HG03432 (cell line): ENCODE measurements around the gene ILF2.
"Not testable (repeated sequence)": the region's sequence is repeated elsewhere in the genome, so short reads cannot be mapped to it uniquely, and the experiment has no call there.

Experiments
- ATAC-seq: cut with Tn5 transposase; IDR thresholded peaks from one replicate; pipeline ENCODE4 v1.9.1; 2021; ENCODE audit warnings: mild to moderate bottlenecking, moderate library complexity; ENCODE audit not compliant: unreplicated experiment

The ILF2 gene

DNA sequence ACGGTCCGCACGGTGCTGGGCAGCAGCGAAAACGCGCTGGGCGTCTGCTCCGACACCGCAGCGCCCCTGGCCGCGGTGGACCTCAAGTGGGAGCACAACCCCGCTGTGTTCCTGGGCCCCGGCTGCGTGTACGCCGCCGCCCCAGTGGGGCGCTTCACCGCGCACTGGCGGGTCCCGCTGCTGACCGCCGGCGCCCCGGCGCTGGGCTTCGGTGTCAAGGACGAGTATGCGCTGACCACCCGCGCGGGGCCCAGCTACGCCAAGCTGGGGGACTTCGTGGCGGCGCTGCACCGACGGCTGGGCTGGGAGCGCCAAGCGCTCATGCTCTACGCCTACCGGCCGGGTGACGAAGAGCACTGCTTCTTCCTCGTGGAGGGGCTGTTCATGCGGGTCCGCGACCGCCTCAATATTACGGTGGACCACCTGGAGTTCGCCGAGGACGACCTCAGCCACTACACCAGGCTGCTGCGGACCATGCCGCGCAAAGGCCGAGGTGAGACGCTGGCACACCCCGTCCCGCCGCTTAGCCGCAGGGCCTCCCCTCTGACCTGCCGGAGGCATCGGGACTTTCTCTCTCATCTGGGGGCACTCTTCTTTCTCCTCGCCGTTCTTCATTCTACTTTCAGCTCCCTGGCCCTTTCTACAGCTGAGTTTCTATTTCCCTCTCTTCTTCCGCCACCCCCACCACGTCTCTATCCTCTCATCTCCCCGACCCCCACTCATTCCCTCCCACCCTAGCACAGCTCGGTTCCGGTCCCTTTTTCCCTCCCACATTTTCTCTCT lies 8.7 kb upstream of the ILF2 start:
- no peak for ATAC-seq

- no peak for ATAC-seq
These were observed 7.9 kb upstream of the ILF2 start, which contains the start of gene NPR1 for GRCh38 chr1:153678519-153679336. TSS of gene NPR1 (plus strand) at chr1:153678688. CDS start at chr1:153679109, 421 bp downstream.

- no peak for ATAC-seq
These were observed 7.1 kb upstream of the ILF2 start for GRCh38 chr1:153677718-153678518.

GRCh38 chr1:153673511-153673910 lies 2.7 kb upstream of the ILF2 start:
- ATAC-seq: no peak

- peak; percentile 27 for ATAC-seq
These were observed 998 bp upstream of the ILF2 start for GRCh38 chr1:153671628-153672353.

- no peak for ATAC-seq
These were observed 435 bp downstream of the ILF2 start for GRCh38 chr1:153670257-153670858.

GRCh38 chr1:153669606-153670005 lies 1.2 kb downstream of the ILF2 start:
- no peak for ATAC-seq

GRCh38 chr1:153668672-153669071 lies 2.1 kb downstream of the ILF2 start:
- not testable (repeated sequence) for ATAC-seq

- no peak for ATAC-seq
These were observed 3.4 kb downstream of the ILF2 start for GRCh38 chr1:153667439-153667838.

DNA sequence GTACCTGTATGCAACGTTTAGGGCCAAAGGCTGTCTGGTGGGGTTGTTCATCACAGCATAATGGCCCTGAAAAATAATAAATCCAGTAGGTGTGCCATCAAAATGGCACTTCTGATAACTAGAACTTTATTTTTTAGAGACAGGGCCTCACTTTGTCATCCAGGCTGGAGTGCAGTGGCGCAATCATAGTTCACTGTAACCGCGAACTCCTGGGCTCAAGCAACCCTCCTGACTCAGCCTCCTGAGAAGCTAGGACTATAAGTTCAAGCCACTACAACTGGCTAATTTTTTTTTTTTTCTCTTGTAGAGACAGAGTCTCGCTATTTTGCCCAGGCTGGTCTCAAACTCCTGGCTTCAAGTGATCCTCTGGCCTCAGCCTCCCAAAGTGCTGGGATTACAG lies 7.6 kb downstream of the ILF2 start:
- ATAC-seq: no peak

DNA sequence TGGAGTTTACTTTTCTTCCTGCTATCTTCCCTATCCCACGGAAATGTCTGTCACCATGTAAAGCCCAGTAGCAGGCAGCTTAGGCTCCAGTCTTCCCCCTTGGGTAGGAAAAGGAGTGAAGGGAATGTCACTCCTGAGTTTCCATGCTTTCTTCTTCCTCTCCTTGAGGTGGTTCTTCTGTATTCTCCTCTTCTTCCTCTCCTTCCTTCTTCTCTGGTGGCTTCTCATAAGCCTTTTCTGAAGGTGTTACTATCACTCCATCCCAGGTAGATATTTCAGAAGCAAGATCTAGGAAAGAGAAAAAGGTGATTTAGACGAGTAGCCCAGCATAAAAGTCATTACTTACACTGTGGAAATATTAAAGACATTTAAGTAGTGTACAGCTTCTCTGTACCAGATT lies 8.5 kb downstream of the ILF2 start:
- ATAC-seq: no peak

- ATAC-seq: no peak
These were observed 9.6 kb downstream of the ILF2 start for GRCh38 chr1:153661111-153661708.

- ATAC-seq: no peak
These were observed 11.1 kb downstream of the ILF2 start for GRCh38 chr1:153659656-153660055.

DNA sequence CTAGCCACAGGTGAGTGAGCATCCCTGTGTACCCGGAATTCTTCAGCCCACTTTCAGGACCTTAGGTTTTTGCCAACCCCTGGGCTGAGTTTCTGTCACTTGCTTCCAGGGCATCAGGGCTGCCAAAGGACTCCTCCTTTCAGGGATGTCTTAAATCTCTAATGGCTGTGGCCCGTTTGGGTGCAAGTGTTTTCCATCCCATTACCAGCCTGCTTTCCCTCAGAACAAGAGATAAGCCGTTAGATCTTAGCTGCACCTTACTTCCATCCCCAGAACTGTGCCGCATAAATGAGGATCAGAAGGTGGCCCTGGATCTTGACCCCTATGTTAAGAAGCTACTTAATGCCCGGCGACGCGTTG lies 11.6 kb downstream of the ILF2 start:
- ATAC-seq: no peak

DNA sequence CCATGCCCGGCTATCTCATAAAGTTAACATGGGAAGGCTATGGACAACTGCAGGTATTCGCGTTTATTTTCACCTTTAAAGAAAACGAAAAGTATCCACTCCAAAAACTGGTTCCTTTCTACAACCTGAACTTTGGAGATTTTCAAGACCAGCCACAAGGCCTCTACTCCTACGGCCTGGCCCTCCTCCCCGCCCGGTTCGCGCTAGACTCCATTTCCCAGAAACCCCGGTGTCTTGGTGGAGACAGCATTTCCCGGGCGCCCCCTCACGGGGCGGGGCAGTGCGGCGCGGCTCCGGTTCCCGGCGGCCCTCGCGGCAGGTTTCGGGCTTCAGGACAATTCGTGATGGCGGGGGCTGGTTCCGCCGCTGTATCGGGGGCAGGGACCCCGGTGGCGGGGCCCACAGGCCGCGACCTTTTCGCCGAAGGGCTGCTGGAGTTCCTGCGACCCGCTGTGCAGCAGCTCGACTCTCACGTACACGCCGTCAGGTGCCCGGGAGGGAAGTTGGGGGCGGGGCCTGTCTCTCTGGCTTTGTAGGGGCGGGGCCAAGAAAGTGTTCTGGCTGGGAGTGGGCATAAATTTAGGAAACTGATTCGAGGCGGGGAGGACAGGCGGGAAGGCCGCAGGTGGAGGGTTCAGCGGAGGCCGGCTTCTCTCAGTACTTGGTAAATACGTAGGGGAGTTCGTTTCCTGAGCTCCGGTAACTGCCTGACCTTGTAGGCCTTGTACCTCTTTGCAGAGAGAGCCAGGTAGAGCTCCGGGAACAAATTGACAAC lies 12.2 kb downstream of the ILF2 start, which contains the start of gene SNAPIN:
Gene SNAPIN, plus strand, starts transcription at position 304 of the 775 bp plus-strand sequence. Its CDS starts 41 bp downstream, at position 345.
- ATAC-seq: peak; percentile 92

DNA sequence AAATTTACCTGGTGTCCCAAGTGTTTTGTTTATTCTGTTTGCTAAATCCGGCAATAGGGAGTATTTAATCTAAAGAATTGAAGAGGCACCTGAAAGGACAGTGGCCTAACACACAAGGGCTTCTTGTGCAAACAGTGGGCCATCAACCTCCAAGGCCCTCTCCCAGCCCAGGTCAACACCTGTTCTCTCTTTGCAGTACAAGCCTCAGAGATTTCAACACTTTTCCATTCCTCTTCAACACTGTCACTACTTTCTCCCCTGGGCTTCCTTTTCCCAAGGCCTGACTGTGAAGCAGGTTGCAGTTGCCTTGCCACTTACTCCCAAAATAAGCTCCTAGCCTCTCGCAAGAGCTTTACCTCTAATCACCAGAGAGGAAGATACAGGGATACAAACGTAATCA lies 15.5 kb downstream of the ILF2 start:
- ATAC-seq: no peak

- no peak for ATAC-seq
These were observed 17.8 kb downstream of the ILF2 start for GRCh38 chr1:153652805-153653500.

DNA sequence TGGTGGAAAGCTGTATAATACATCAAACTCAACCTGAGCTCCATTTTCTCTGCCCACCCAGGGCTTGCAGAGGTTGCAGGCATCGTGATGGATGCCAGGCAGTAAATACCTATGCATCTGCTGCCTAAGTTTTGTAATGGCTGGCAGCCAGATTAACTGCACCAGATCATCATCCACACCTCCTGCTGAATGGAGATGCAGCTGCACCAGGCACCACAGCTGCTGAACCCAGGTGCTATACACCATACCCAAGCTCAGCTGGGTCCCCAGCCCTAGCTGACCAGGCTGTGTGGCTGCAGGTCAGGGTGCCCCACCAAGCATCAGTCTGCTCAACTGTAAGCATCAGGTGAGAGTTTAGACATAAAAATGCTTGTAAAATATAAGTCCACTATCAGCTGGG lies 19.0 kb downstream of the ILF2 start:
- ATAC-seq: no peak
